PC-3 (cell line): ENCODE results near the gene CROCC2.

Experiments used
- EZH2 ChIP-seq: fragments of 300-600 bp; sonication (generic); IDR thresholded peaks from one replicate; pipeline ENCODE4 v1.6.1; 2017; ENCODE audit warnings: antibody characterized with exemption, mild to moderate bottlenecking, low read length; ENCODE audit not compliant: unreplicated experiment
- TF ChIP-seq, protein P1 (sequence below): fragments of 300-600 bp; sonication (generic); conservative IDR thresholded peaks from 2 replicates; pipeline ENCODE4 v1.5.1; 2017; ENCODE audit warnings: antibody characterized with exemption, low read depth, mild to moderate bottlenecking, low read length

DNA sequence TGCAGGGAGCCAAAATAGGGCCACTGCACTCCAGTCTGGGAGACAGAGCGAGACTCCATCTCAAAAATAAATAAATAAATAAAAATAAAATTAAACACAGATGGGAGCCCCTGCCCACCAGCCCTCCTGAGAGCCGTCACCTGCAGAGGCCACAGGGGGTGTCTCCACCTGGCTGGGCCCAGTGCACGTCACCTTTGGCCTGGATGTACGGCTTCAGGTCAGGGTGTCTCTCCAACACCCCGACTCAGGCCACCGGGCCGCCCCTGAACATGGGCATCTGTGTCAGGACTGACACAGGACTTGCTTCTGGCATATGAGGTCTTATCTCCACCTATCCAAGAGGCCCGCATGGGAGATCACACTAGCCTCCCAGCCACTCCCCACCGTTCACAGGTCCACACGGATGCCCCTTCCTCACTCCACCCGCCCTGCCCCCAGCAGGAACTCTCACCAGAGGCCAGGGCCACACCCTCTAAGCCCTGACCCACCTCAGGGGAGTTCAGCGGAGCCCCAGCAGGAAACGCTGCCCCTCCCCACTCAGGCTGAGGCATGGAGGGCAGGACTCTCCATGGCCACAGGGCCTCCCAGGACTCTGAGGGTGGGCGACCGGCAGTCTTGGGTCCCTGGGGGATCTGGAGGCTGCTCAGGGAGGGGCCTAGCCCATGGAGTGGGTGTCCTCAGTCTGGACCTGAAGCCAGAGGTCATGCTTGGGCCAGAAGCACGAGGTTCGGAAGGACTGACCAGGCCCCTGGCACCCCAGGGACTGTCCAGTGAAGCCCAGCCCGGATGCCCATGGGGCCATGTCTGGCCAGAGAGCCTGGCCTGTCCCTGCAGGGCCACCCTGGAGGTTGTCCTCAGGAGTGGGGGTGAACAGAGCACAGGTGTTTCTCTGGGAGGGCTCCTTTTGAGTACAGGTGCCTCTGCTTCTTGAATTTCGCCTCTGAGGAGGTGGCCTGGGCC, 1.6 kb upstream of the CROCC2 start:
- TF ChIP-seq, protein P1, sequence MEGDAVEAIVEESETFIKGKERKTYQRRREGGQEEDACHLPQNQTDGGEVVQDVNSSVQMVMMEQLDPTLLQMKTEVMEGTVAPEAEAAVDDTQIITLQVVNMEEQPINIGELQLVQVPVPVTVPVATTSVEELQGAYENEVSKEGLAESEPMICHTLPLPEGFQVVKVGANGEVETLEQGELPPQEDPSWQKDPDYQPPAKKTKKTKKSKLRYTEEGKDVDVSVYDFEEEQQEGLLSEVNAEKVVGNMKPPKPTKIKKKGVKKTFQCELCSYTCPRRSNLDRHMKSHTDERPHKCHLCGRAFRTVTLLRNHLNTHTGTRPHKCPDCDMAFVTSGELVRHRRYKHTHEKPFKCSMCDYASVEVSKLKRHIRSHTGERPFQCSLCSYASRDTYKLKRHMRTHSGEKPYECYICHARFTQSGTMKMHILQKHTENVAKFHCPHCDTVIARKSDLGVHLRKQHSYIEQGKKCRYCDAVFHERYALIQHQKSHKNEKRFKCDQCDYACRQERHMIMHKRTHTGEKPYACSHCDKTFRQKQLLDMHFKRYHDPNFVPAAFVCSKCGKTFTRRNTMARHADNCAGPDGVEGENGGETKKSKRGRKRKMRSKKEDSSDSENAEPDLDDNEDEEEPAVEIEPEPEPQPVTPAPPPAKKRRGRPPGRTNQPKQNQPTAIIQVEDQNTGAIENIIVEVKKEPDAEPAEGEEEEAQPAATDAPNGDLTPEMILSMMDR, result no peak
- TF ChIP-seq EZH2, result no peak
